Inflammatory macrophage (primary cell): Measurements from ENCODE around the gene PCLAF.

Source experiments
- DNase-seq, 2 donors: peaks; one replicate each; pipeline ENCODE4 v3.0.0-alpha.2; 2020 to 2022

PCLAF gene

DNA sequence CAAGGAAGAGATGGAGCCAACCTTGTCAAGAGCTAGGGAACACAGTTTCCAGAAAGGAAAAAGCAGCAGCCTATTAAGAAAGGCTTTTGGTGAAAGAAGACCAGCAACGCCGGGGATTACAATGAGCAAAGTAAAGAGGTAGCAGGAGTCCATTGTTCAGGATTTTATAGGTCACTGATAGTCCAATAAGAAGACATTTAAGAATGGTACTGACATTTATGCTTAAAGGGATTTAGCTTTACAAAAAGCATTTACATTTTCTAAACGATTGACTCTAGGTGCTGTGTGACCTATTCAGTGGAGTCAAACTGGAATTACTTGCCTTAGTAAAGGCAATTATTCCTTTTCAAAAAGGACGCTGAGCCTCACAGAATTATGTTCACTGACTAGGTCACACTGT is 66.0 kb downstream of the PCLAF start:
- DNase-seq: no peak

DNA sequence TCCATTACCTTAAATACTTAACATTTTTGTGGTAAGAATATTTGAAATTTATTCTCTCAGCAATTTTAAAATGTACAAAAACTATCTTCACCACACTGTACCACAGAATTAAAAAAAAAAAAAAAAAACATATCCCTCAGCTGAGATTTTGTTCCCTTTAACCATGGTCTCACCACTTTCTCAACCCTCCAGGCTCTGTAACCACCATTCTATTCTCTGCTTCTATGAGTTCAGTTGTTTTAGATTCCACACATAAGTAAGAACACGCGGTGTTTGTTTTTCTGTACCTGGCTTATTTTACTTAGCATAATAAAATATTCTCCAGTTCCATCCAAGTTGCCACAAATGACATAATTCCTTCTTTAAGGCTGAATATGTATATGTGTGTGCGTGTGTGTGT is 66.8 kb downstream of the PCLAF start:
- DNase-seq: no peak
